Measurements from ENCODE around the gene CADPS2. TPM values are rescaled to one million over a fixed set of nuclear protein-coding genes. Genes with fewer than 3 reads are reported as not detected.
A peak's percentile ranks its signal among the peaks of the same experiment; 100 is the strongest.

The CADPS2 gene
- total RNA-seq, 1 donor from 2014 or later: 19.1 TPM

GRCh38 chr7:122914812-122915211, 28.6 kb upstream of the CADPS2 start:
- no peaks in the 10 kb centered on the region for H3K36me3 ChIP-seq
- no peaks in the 10 kb centered on the region for H4K20me1 ChIP-seq (ENCODE audit: low read depth)
- no peaks in the 10 kb centered on the region for H3K27me3 ChIP-seq
- no peaks in the 10 kb centered on the region for H3F3A ChIP-seq (ENCODE audit: low read depth)
- no peak overlapping the region for H3K4me2 ChIP-seq
- no peaks in the 10 kb centered on the region for H3K79me2 ChIP-seq (ENCODE audit: low read depth)
- H3K9me3 ChIP-seq (ENCODE audit: low read depth): no peaks in the 10 kb centered on the region
- H2AFZ ChIP-seq (replicated peaks): no peak overlapping the region
- no peaks in the 10 kb centered on the region for H3K36me3 Mint-ChIP-seq
- no peak overlapping the region for H3K27ac Mint-ChIP-seq
- no peaks in the 10 kb centered on the region for H3K27me3 Mint-ChIP-seq (ENCODE audit: insufficient read depth, low read depth)
- H3K4me1 Mint-ChIP-seq: no peaks in the 10 kb centered on the region
- no peak overlapping the region for H3K9ac ChIP-seq
- H3K27ac ChIP-seq: no peak overlapping the region
- TF ChIP-seq CTCF (IDR thresholded peaks at IDR 0.05) (no peak), EZH2phosphoT487 (IDR thresholded peaks at IDR 0.05) (no peak)
- H3K4me3 ChIP-seq: no peak overlapping the region
- H3K4me1 ChIP-seq: no peaks in the 10 kb centered on the region
- H3K4me3 Mint-ChIP-seq: no peak overlapping the region
- no peaks in the 10 kb centered on the region for H3K9me3 Mint-ChIP-seq
- DNase-seq (ENCODE audit: low spot score): no peak

- no peaks in the 10 kb centered on the region for H3K9me3 Mint-ChIP-seq
- H3K4me1 Mint-ChIP-seq: no peaks in the 10 kb centered on the region
- Histone ChIP-seq H3F3A (ENCODE audit: low read depth) (no peaks in the 10 kb centered on the region), H3K4me1 (no peaks in the 10 kb centered on the region), H3K9me3 (ENCODE audit: low read depth) (no peaks in the 10 kb centered on the region), H3K79me2 (ENCODE audit: low read depth) (no peaks in the 10 kb centered on the region), H3K36me3 (no peaks in the 10 kb centered on the region), H2AFZ (replicated peaks) (peak overlapping the region; percentile 72), H3K4me3 (no peak overlapping the region), H3K27me3 (no peaks in the 10 kb centered on the region), H3K4me2 (no peak overlapping the region), H4K20me1 (ENCODE audit: low read depth) (no peaks in the 10 kb centered on the region), H3K27ac (no peak overlapping the region), H3K9ac (no peak overlapping the region)
- H3K36me3 Mint-ChIP-seq: no peaks in the 10 kb centered on the region
- DNase-seq (ENCODE audit: low spot score): no peak
- TF ChIP-seq EZH2 (IDR thresholded peaks at IDR 0.05): no peak
- TF ChIP-seq CTCF (IDR thresholded peaks at IDR 0.05): no peak
- no peak for TF ChIP-seq EZH2phosphoT487 (IDR thresholded peaks at IDR 0.05)
- H3K4me3 Mint-ChIP-seq: no peak overlapping the region
- no peaks in the 10 kb centered on the region for H3K27me3 Mint-ChIP-seq (ENCODE audit: insufficient read depth, low read depth)
- no peak overlapping the region for H3K27ac Mint-ChIP-seq
Observed at GRCh38 chr7:122913608-122914007, 27.3 kb upstream of the CADPS2 start.

GRCh38 chr7:122902751-122903495, 16.7 kb upstream of the CADPS2 start:
- Mint-ChIP-seq H3K4me1 (no peaks in the 10 kb centered on the region), H3K9me3 (no peaks in the 10 kb centered on the region), H3K4me3 (no peak overlapping the region), H3K27ac (no peak overlapping the region), H3K27me3 (ENCODE audit: insufficient read depth, low read depth) (peaks cover 2% of the 10 kb centered on the region), H3K36me3 (no peaks in the 10 kb centered on the region)
- no peak overlapping the region for H3K27ac ChIP-seq
- H3F3A ChIP-seq (ENCODE audit: low read depth): no peaks in the 10 kb centered on the region
- H2AFZ ChIP-seq (replicated peaks): peak overlapping the region; percentile 53
- H3K9me3 ChIP-seq (ENCODE audit: low read depth): no peaks in the 10 kb centered on the region
- no peaks in the 10 kb centered on the region for H4K20me1 ChIP-seq (ENCODE audit: low read depth)
- no peak for TF ChIP-seq EZH2phosphoT487 (IDR thresholded peaks at IDR 0.05)
- peak; percentile 37 for TF ChIP-seq CTCF (IDR thresholded peaks at IDR 0.05)
- no peak for TF ChIP-seq EZH2 (IDR thresholded peaks at IDR 0.05)
- no peak for DNase-seq (ENCODE audit: low spot score)
- no peaks in the 10 kb centered on the region for H3K79me2 ChIP-seq (ENCODE audit: low read depth)
- H3K36me3 ChIP-seq: no peaks in the 10 kb centered on the region
- no peaks in the 10 kb centered on the region for H3K4me1 ChIP-seq
- no peak overlapping the region for H3K4me3 ChIP-seq
- no peaks in the 10 kb centered on the region for H3K27me3 ChIP-seq
- H3K9ac ChIP-seq: no peak overlapping the region
- H3K4me2 ChIP-seq: no peak overlapping the region

Measured in neural progenitor cell (in vitro differentiated cells).